Measurements from ENCODE around the gene DEFB108B.
A peak's percentile ranks its signal among the peaks of the same experiment; 100 is the strongest.

DNA sequence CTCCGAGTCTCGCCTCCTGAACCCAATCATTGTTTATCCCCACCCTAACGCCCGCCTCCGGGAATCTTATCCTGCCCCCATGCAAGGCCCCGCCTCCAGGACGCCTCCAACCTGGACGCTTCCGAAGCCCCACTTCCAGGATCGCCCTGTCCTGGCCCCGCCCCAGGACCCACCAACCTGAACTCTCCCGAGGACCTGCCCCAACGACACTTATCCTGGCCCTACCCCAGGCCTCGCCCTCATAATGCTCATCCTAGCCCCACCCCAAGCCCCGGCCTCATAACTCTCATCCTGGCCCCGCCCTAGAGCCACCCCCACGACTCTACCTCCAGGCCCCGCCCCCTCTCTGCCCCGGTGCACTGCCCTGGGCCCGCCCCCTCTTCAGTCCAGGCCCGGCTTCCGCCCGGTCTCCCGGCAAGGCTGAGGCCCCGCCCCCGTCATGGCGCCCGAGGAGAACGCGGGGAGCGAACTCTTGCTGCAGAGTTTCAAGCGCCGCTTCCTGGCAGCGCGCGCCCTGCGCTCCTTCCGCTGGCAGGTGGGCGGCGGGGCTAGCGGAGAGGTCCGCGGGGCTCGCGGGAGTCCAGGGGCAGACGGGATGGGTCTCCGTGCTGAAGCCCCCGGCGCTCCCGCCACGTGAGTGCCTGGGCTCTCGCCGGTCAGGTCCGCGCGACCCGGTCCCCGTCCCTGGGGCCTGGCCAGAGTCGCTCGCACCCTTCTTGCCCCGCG lies 45.7 kb upstream of the DEFB108B start:
- TF ChIP-seq POLR2A (IDR thresholded peaks at IDR 0.05; ENCODE audit: low read length): peak; percentile 16; the same call in 1 of the 2 replicates
- no peak for TF ChIP-seq CEBPB (IDR thresholded peaks at IDR 0.05)
- TF ChIP-seq KDM5A (IDR thresholded peaks at IDR 0.05): no peak
- no peak for TF ChIP-seq RFX5 (IDR thresholded peaks at IDR 0.05)
- no peak for TF ChIP-seq CTCF (IDR thresholded peaks at IDR 0.05)
- TF ChIP-seq USF2 (IDR thresholded peaks at IDR 0.05): no peak
- no peak for TF ChIP-seq CHD4 (IDR thresholded peaks at IDR 0.05; ENCODE audit: borderline replicate concordance)
- TF ChIP-seq, protein P1, sequence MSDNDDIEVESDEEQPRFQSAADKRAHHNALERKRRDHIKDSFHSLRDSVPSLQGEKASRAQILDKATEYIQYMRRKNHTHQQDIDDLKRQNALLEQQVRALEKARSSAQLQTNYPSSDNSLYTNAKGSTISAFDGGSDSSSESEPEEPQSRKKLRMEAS (IDR thresholded peaks at IDR 0.05): peak; percentile 44; the same call in 1 of the 2 replicates
- no peak for TF ChIP-seq EP300 (IDR thresholded peaks at IDR 0.05)

All from A549 (cell line).